HG02970 (cell line): ENCODE measurements around the gene POP7.
"Not testable (repeated sequence)": the region's sequence is repeated elsewhere in the genome, so short reads cannot be mapped to it uniquely, and the experiment has no call there.

Experiments
- ATAC-seq: cut with Tn5 transposase; IDR thresholded peaks from one replicate; pipeline ENCODE4 v1.9.1; 2021; ENCODE audit warnings: mild to moderate bottlenecking, moderate library complexity, moderate number of reproducible peaks; ENCODE audit not compliant: unreplicated experiment, low FRiP score

POP7 gene

GRCh38 chr7:100721505-100721812, 15.5 kb downstream of the POP7 start:
- no peak for ATAC-seq

- ATAC-seq = no peak
These were observed 16.7 kb downstream of the POP7 start for GRCh38 chr7:100722480-100723212.

- no peak for ATAC-seq
These were observed 17.9 kb downstream of the POP7 start for GRCh38 chr7:100723732-100724275.

GRCh38 chr7:100724364-100724763, 18.4 kb downstream of the POP7 start:
- not testable (repeated sequence) for ATAC-seq

GRCh38 chr7:100726996-100727761, 21.3 kb downstream of the POP7 start:
- ATAC-seq = no peak

- ATAC-seq = no peak
These were observed 22.3 kb downstream of the POP7 start for GRCh38 chr7:100728196-100728595.

- no peak for ATAC-seq
These were observed 24.3 kb downstream of the POP7 start for GRCh38 chr7:100730136-100730800.

- ATAC-seq = no peak
These were observed 26.2 kb downstream of the POP7 start for GRCh38 chr7:100731937-100732636.

- ATAC-seq = no peak
These were observed 29.8 kb downstream of the POP7 start for GRCh38 chr7:100735730-100736129.

- no peak for ATAC-seq
These were observed 30.8 kb downstream of the POP7 start for GRCh38 chr7:100736671-100737070.

GRCh38 chr7:100739934-100740333, 34.0 kb downstream of the POP7 start:
- ATAC-seq = no peak

- ATAC-seq = no peak
These were observed 38.7 kb downstream of the POP7 start for GRCh38 chr7:100744605-100745004.

GRCh38 chr7:100745184-100745583, 39.3 kb downstream of the POP7 start:
- ATAC-seq = no peak

GRCh38 chr7:100752994-100753393, 47.1 kb downstream of the POP7 start:
- ATAC-seq = no peak

GRCh38 chr7:100753750-100754149, 47.8 kb downstream of the POP7 start:
- no peak for ATAC-seq
